ENCODE measurements around the gene C1orf21.

DNA sequence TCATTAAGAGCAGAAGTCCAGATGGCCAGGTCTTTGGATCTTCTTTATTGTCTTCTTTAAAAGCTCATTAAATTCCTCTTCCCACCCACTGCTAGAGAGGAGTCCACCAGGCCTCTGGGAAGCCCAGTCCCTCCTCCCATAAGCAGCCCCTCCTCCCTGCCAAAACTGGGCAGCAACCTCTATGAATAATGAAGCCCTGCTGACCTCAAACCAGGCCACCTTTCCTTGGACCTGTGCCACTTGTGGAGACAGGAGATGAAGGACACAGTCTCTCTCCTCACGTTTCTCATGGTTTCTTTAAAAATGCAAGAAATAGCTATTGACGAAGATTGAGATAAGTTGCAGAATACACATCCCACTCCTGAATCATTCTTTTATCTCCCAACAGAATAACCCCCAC lies 255.1 kb downstream of the C1orf21 start:
- no peak for TF ChIP-seq EZH2 (IDR thresholded peaks at IDR 0.05)
- TF ChIP-seq POLR2AphosphoS5 (IDR thresholded peaks at IDR 0.05; ENCODE audit: borderline replicate concordance, low read depth, low read length) = no peak
- TF ChIP-seq FOXP2 (optimal IDR thresholded peaks at IDR 0.05; ENCODE audit: control extremely low read depth, extremely low read length, insufficient read depth) = no peak
